ENCODE results near the gene CADM3. TPM values are rescaled to one million over a fixed set of nuclear protein-coding genes. Genes with fewer than 3 reads are reported as not detected.

CADM3 gene
- total and polyA plus RNA-seq, 9 of the 15 experiments (the other 6 are each of a cell fraction or from before 2014, with no cell fraction given): 0.04 TPM; not detected in 8

GRCh38 chr1:159206110-159206509 lies 34.7 kb downstream of the CADM3 start:
- peaks cover 0 to 5% of the 10 kb centered on the region in 2 experiments; a peak in 1 of 5 replicates for H3K27me3 ChIP-seq (ENCODE audit: control insufficient read depth in 2 of 2, insufficient read depth in 2 of 2, low read length in 2 of 2)
- H3K27ac ChIP-seq (ENCODE audit: extremely low read depth, low read depth, low read length): no peak overlapping the region
- no peaks in the 10 kb centered on the region for H3K79me2 ChIP-seq (ENCODE audit: control insufficient read depth, insufficient read depth, low read length)
- no peak overlapping the region for H2AFZ ChIP-seq (ENCODE audit: low read depth, low read length)
- POLR2A ChIA-PET: no interaction called here
- no peak for ATAC-seq
- no peak for DNase-seq (ENCODE audit: extremely low read depth in 1 of 4, low spot score in 3 of 4)
- no peak overlapping the region for H3K4me3 ChIP-seq
- in situ Hi-C loops (cut with MboI) (no loop called here), intact Hi-C loops (cut with micrococcal nuclease) (no loop called here)
- H3K4me2 ChIP-seq (ENCODE audit: insufficient read depth, low read length): no peak overlapping the region
- peaks cover 22 to 24% of the 10 kb centered on the region in 2 experiments; a peak in 4 of 5 replicates for H3K4me1 ChIP-seq (replicated peaks in 1 of 2; ENCODE audit: control insufficient read depth in 2 of 2, insufficient read depth in 2 of 2, low read length in 2 of 2)
- no peak for FAIRE-seq
- no TSS peak for BruUV-seq (replicated peaks)
- CTCF ChIA-PET (ENCODE audit: low intra/inter-chr PET ratio): no interaction called here
- H4K20me1 ChIP-seq (replicated peaks; ENCODE audit: control insufficient read depth, insufficient read depth, low read length): no peaks in the 10 kb centered on the region
- H3K9me1 ChIP-seq (ENCODE audit: control insufficient read depth, insufficient read depth, low read length): no peaks in the 10 kb centered on the region
- WGBS (ENCODE audit: insufficient coverage, low coverage, missing lambda C conversion rate): 26% methylated on average over 4 of the region's 4 CpGs
- no peak overlapping the region for H3K9ac ChIP-seq (ENCODE audit: insufficient read depth in 1 of 2, low read depth in 2 of 2, low read length in 2 of 2)
- no peaks in the 10 kb centered on the region for H3K36me3 ChIP-seq (ENCODE audit: control insufficient read depth, insufficient read depth, low read length)
- TF ChIP-seq ZNF431 (CRISPR knock-in tag; IDR thresholded peaks at IDR 0.05): no peak
- no peak for TF ChIP-seq NCOA4 (IDR thresholded peaks at IDR 0.05; ENCODE audit: partially characterized antibody)
- TF ChIP-seq U2AF1 (optimal IDR thresholded peaks at IDR 0.05; ENCODE audit: low read depth, low read length): no peak
- TF ChIP-seq SLC30A9 (CRISPR knock-in tag; IDR thresholded peaks at IDR 0.05): no peak
- TF ChIP-seq E2F6 (IDR thresholded peaks at IDR 0.05; ENCODE audit: borderline replicate concordance in 1 of 2, extremely low read depth in 1 of 2, insufficient read depth in 1 of 2, insufficient read length in 1 of 2, low read depth in 1 of 2, low read length in 1 of 2, poor library complexity in 1 of 2, severe bottlenecking in 1 of 2): no peak
- TF ChIP-seq MCM3 (IDR thresholded peaks at IDR 0.05): no peak
- TF ChIP-seq NEUROD1 (IDR thresholded peaks at IDR 0.05; ENCODE audit: borderline replicate concordance, low read depth, low read length, partially characterized antibody): no peak
- TF ChIP-seq KAT8 (IDR thresholded peaks at IDR 0.05; ENCODE audit: low read depth): no peak
- no peak for TF ChIP-seq ZNF395 (CRISPR knock-in tag; IDR thresholded peaks at IDR 0.05)
- no peak for TF ChIP-seq ATF2 (CRISPR knock-in tag; IDR thresholded peaks at IDR 0.05)
- no peak for TF ChIP-seq SFPQ (IDR thresholded peaks at IDR 0.05; ENCODE audit: low read depth, low read length)
- TF ChIP-seq ZNF444 (CRISPR knock-in tag; IDR thresholded peaks at IDR 0.05): no peak
- no peak for TF ChIP-seq PTBP1 (IDR thresholded peaks at IDR 0.05; ENCODE audit: low read depth, low read length)
- TF ChIP-seq HDAC8 (tag; IDR thresholded peaks at IDR 0.05): no peak
- H3K9me3 ChIP-seq (replicated peaks; ENCODE audit: control insufficient read depth, insufficient read depth, low read depth, low read length): no peaks in the 10 kb centered on the region
